GM12878 (cell line): Measurements from ENCODE around the gene SCN4A.

Source experiments
- BMI1 ChIP-seq: fragments of 450-650 bp; IDR thresholded peaks from 2 replicates; pipeline ENCODE4 v1.6.1; 2016; ENCODE audit warnings: mild to moderate bottlenecking, moderate library complexity, borderline replicate concordance
- CEBPB ChIP-seq, 2 experiments: fragments of 150-350 bp in 1 of 2; IDR thresholded peaks; 2 replicates each; pipeline ENCODE4 v1.6.1; 2012 to 2014; ENCODE audit warnings: low read depth in 2 of 2, low read length in 2 of 2, borderline replicate concordance in 1 of 2, inconsistent platforms in 1 of 2
- ESRRA ChIP-seq: IDR thresholded peaks from 2 replicates; pipeline ENCODE4 v1.6.1; 2012; ENCODE audit warnings: mild to moderate bottlenecking, low read length, improper control_type of control experiment
- EZH2 ChIP-seq: IDR thresholded peaks from 2 replicates; pipeline ENCODE4 v1.6.1; 2012; ENCODE audit warnings: low read depth, mild to moderate bottlenecking, control low read depth, inconsistent platforms, low read length, borderline replicate concordance; ENCODE audit not compliant: control insufficient read depth
- POLR2A ChIP-seq: IDR thresholded peaks from 2 replicates; pipeline ENCODE4 v1.6.1; 2011; ENCODE audit warnings: low read depth, mild to moderate bottlenecking, low read length
- POLR2AphosphoS5 ChIP-seq: IDR thresholded peaks from 2 replicates; pipeline ENCODE4 v1.6.1; 2011; ENCODE audit warnings: mild to moderate bottlenecking, low read length, inconsistent platforms
- SKIL ChIP-seq: fragments of 450-650 bp; IDR thresholded peaks from 2 replicates; pipeline ENCODE4 v1.6.1; 2017; ENCODE audit warnings: mild to moderate bottlenecking, low read depth, inconsistent platforms; ENCODE audit not compliant: poor library complexity, severe bottlenecking
- SMAD1 ChIP-seq: fragments of 450-650 bp; IDR thresholded peaks from 2 replicates; pipeline ENCODE4 v1.6.1; 2018; ENCODE audit warnings: mild to moderate bottlenecking, low read depth; ENCODE audit not compliant: partially characterized antibody
- SRF ChIP-seq, 2 experiments: IDR thresholded peaks; 2 replicates each; pipeline ENCODE4 v1.6.1; 2011; ENCODE audit warnings: low read depth in 2 of 2, low read length in 2 of 2, mild to moderate bottlenecking in 1 of 2, moderate library complexity in 1 of 2
- ZNF217 ChIP-seq: fragments of 450-650 bp; IDR thresholded peaks from 2 replicates; pipeline ENCODE4 v1.6.1; 2017; ENCODE audit warnings: antibody characterized with exemption, mild to moderate bottlenecking
- ZNF24 ChIP-seq: fragments of 450-650 bp; IDR thresholded peaks from 2 replicates; pipeline ENCODE4 v1.6.1; 2017; ENCODE audit warnings: antibody characterized with exemption, mild to moderate bottlenecking
- TF ChIP-seq, protein P1 (sequence below), 3 experiments: IDR thresholded peaks in 2 of 3; conservative IDR thresholded peaks in 1 of 3; 2 replicates each; pipeline ENCODE4 v1.5.1; 2011; ENCODE audit warnings: low read depth in 3 of 3, low read length in 3 of 3, mild to moderate bottlenecking in 3 of 3, control low read depth in 2 of 3, moderate library complexity in 2 of 3, inconsistent platforms in 1 of 3, mixed read lengths in 1 of 3; ENCODE audit not compliant: control insufficient read depth in 2 of 3, insufficient read depth in 1 of 3; ENCODE audit errors: extremely low read depth in 1 of 3

- TF ChIP-seq ZNF24 (no peak), BMI1 (peak; percentile 95), POLR2AphosphoS5 (no peak), SKIL (no peak), CEBPB (IDR thresholded peaks at IDR 0.05; ENCODE audit: borderline replicate concordance in 1 of 2, low read depth in 2 of 2, low read length in 2 of 2) (no peak), POLR2A (no peak), ZNF217 (no peak), SMAD1 (no peak), EZH2 (no peak), ESRRA (no peak), SRF (IDR thresholded peaks at IDR 0.05; ENCODE audit: low read depth in 2 of 2, low read length in 2 of 2) (no peak)
- TF ChIP-seq, protein P1, sequence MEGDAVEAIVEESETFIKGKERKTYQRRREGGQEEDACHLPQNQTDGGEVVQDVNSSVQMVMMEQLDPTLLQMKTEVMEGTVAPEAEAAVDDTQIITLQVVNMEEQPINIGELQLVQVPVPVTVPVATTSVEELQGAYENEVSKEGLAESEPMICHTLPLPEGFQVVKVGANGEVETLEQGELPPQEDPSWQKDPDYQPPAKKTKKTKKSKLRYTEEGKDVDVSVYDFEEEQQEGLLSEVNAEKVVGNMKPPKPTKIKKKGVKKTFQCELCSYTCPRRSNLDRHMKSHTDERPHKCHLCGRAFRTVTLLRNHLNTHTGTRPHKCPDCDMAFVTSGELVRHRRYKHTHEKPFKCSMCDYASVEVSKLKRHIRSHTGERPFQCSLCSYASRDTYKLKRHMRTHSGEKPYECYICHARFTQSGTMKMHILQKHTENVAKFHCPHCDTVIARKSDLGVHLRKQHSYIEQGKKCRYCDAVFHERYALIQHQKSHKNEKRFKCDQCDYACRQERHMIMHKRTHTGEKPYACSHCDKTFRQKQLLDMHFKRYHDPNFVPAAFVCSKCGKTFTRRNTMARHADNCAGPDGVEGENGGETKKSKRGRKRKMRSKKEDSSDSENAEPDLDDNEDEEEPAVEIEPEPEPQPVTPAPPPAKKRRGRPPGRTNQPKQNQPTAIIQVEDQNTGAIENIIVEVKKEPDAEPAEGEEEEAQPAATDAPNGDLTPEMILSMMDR (IDR thresholded peaks at IDR 0.05 in 2 of 3, conservative IDR thresholded peaks at IDR 0.05 in 1 of 3; ENCODE audit: control insufficient read depth in 2 of 3, extremely low read depth in 1 of 3, insufficient read depth in 1 of 3, low read depth in 3 of 3, low read length in 3 of 3), result no peak
Observed at GRCh38 chr17:63998050-63998720, 25.5 kb upstream of the SCN4A start, which contains the start of gene PRR29.
